ENCODE measurements around the gene NUS1. TPM values are rescaled to one million over a fixed set of nuclear protein-coding genes. Genes with fewer than 3 reads are reported as not detected.

The NUS1 gene
- total and polyA plus RNA-seq, 4 donors, result 20.3 to 36.5 (median 31.5) TPM

Other genes with a start within 250 kb of the NUS1 start
- 100 to 1,000 TPM in 1 of 2 donors, 10 to 100 TPM in 1; 73.7 to 263 TPM for gene ROS1, start 249.5 kb upstream of the NUS1 start, total RNA-seq
- gene ROS1, start 249.5 kb upstream of the NUS1 start, polyA plus RNA-seq, result 10 to 100 TPM; 15.5 to 45.0 TPM
- 10 to 100 TPM; 14.6 to 38.1 TPM for gene DCBLD1, start 192.8 kb upstream of the NUS1 start, total RNA-seq
- 10 to 100 TPM; 10.0 to 11.4 TPM for gene DCBLD1, start 192.8 kb upstream of the NUS1 start, polyA plus RNA-seq
- 10 to 100 TPM; 14.9 to 54.5 TPM for gene GOPC, start 73.0 kb upstream of the NUS1 start, total RNA-seq
- 10 to 100 TPM; 11.4 to 13.8 TPM for gene GOPC, start 73.0 kb upstream of the NUS1 start, polyA plus RNA-seq
- 1 to 10 TPM in 1 of 2 donors, under 1 TPM in 1; 0.09 to 5.7 TPM for gene SLC35F1, start 231.8 kb downstream of the NUS1 start, total RNA-seq
- under 1 TPM; 0.04 to 0.06 TPM for gene SLC35F1, start 231.8 kb downstream of the NUS1 start, polyA plus RNA-seq